Dendritic cell treated with granulocyte-macrophage colony-stimulating factor and Interleukin-4, amounts not matched to agents 40 ng/mL and 50 ng/mL, for 4 days (primary cell): ENCODE measurements around the gene SRRM4.
"Not testable (repeated sequence)": the region's sequence is repeated elsewhere in the genome, so short reads cannot be mapped to it uniquely, and the experiment has no call there.

ENCODE experiments used
- H3K27ac Mint-ChIP-seq: one replicate; pipeline ENCODE4 v1.8.0; 2022; ENCODE audit warnings: mild to moderate bottlenecking, mixed read lengths
- H3K27me3 Mint-ChIP-seq: one replicate; pipeline ENCODE4 v1.8.0; 2022; ENCODE audit warnings: mild to moderate bottlenecking, mixed read lengths
- H3K36me3 Mint-ChIP-seq: one replicate; pipeline ENCODE4 v1.8.0; 2022; ENCODE audit warnings: low read depth, mixed read lengths
- H3K4me1 Mint-ChIP-seq: one replicate; pipeline ENCODE4 v1.8.0; 2022; ENCODE audit warnings: low read depth, mixed read lengths
- H3K4me3 Mint-ChIP-seq: one replicate; pipeline ENCODE4 v1.8.0; 2022; ENCODE audit warnings: mild to moderate bottlenecking, moderate library complexity, mixed read lengths
- H3K9me3 Mint-ChIP-seq: one replicate; pipeline ENCODE4 v1.8.0; 2022; ENCODE audit warnings: mixed read lengths
- intact Hi-C: fragments of 100-400 bp; cut with micrococcal nuclease; formaldehyde crosslinking; loops from one replicate; pipeline ENCODE4 v1.15.0; 2022

SRRM4 gene

DNA sequence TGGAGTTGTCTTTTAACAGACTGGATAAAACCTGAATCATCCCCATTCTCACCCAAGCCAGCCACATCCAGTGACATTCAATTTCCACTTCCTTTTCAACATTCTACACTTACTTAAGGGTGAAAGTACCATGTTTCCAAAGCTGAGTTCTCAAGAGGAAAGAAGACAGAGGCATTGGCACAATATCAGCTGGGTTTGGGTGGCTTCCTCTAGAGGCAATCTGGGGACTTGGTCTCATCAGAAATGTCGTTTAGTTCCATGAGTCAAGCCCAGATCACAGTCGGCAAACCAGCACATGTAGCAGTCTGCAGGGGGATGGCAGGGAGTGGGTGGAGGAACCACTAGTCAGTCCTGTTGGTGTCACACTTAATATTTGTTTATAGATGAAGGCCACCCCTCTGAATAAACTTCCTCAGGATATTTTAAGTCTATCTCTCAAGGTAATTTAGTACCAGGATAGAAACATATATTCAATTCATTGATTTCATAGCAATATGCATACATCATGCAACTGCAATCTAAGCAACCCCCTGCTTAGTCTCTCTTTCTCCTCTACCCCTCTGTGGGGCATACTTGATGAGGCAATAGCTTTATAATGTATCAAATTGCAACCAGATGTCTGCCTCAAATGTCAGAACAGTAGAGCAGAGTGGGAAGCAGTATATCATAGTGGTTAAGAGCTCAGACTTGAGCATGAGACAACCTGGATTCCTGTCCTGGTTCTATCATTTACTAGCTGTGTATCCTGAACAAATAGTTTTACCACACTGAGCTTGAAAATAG is 3.0 kb downstream of the SRRM4 start:
- Mint-ChIP-seq H3K27ac (no peak overlapping the region), H3K27me3 (peaks cover 42% of the 10 kb centered on the region), H3K4me3 (no peak overlapping the region), H3K9me3 (no peaks in the 10 kb centered on the region), H3K4me1 (no peaks in the 10 kb centered on the region), H3K36me3 (no peaks in the 10 kb centered on the region)
- intact Hi-C loops: no loop called here

GRCh38 chr12:118986050-118986449 is 4.7 kb downstream of the SRRM4 start:
- Mint-ChIP-seq H3K36me3 (no peaks in the 10 kb centered on the region), H3K27ac (no peak overlapping the region), H3K27me3 (peaks cover 28% of the 10 kb centered on the region), H3K4me3 (no peak overlapping the region), H3K9me3 (no peaks in the 10 kb centered on the region), H3K4me1 (no peaks in the 10 kb centered on the region)
- intact Hi-C loops: no loop called here

DNA sequence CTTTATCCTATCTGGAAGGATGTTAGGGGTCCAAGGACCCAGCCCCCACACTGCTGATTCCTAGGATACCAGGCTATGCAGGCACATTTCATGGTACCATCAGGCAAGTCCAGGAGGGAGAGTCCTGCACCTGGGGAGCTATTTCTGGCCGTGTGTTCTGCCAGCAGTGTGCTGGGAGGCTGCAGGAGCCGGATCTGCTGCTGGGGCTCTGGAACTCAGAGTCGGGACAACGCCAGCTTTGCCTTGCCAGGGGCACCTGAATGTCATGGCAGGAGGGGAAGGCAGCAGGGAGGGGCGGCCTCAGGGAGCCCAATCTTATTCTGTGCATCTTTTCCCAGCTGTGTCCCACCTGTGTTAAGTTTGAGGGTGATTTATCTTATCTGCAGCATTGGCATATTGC is 17.8 kb downstream of the SRRM4 start:
- Mint-ChIP-seq H3K27me3 (peaks cover 2% of the 10 kb centered on the region), H3K36me3 (no peaks in the 10 kb centered on the region), H3K4me3 (no peak overlapping the region), H3K9me3 (no peaks in the 10 kb centered on the region), H3K27ac (no peak overlapping the region), H3K4me1 (no peaks in the 10 kb centered on the region)
- intact Hi-C loops: no loop called here

DNA sequence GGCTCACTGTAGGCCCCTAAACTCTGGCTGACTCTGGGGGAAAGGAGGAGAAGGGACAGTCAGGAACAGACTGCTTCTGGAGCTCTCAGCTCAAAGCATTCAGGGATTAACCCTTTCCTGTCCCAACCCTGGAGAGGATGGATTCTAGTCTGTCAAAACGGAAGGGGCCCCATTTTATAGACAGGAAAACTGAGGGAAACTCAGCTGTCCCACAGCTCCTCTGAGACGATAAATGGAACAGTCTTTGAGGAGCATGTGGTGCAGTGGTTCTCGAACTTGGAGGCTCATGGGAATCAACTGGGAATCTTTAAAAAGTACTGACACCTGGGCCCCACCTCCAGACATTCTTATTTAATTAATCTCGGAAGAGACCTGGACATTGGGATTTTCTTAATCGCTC is 23.7 kb downstream of the SRRM4 start:
- no peaks in the 10 kb centered on the region for H3K4me1 Mint-ChIP-seq
- H3K27ac Mint-ChIP-seq: no peak overlapping the region
- no peaks in the 10 kb centered on the region for H3K9me3 Mint-ChIP-seq
- H3K36me3 Mint-ChIP-seq: no peaks in the 10 kb centered on the region
- peaks cover 18% of the 10 kb centered on the region for H3K27me3 Mint-ChIP-seq
- H3K4me3 Mint-ChIP-seq: no peak overlapping the region
- intact Hi-C loops: no loop called here

- H3K27me3 Mint-ChIP-seq: peaks cover 19% of the 10 kb centered on the region
- H3K4me3 Mint-ChIP-seq: no peak overlapping the region
- H3K27ac Mint-ChIP-seq: no peak overlapping the region
- intact Hi-C loops: no loop called here
- no peaks in the 10 kb centered on the region for H3K9me3 Mint-ChIP-seq
- no peaks in the 10 kb centered on the region for H3K4me1 Mint-ChIP-seq
- no peaks in the 10 kb centered on the region for H3K36me3 Mint-ChIP-seq
These were observed 24.6 kb downstream of the SRRM4 start for GRCh38 chr12:119005913-119006312.

- Mint-ChIP-seq H3K36me3 (no peaks in the 10 kb centered on the region), H3K4me3 (no peak overlapping the region), H3K27ac (no peak overlapping the region), H3K4me1 (no peaks in the 10 kb centered on the region), H3K9me3 (no peaks in the 10 kb centered on the region), H3K27me3 (peaks cover 19% of the 10 kb centered on the region)
- intact Hi-C loops: no loop called here
These were observed 25.4 kb downstream of the SRRM4 start for GRCh38 chr12:119006746-119007145.

DNA sequence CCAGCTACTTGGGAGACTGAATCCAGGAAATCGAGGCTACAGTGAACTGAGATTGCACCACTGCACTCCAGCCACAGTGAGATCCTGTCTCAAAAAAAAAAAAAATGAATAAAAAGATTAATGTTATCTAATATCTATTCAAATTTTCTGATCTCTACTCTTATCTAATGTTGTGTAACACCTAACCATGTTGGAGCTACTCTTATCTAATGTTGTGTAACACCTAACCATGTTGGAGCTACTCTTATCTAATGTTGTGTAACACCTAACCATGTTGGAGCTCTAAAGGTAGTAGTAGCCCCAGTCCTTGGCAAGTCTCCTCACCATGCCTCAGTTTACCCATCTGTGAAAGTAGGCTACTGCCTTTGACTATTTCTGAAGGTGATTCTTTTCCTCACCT is 26.9 kb downstream of the SRRM4 start:
- H3K4me3 Mint-ChIP-seq, H3K9me3 Mint-ChIP-seq, H3K4me1 Mint-ChIP-seq, H3K27ac Mint-ChIP-seq, H3K36me3 Mint-ChIP-seq, intact Hi-C loops: not testable (repeated sequence)
- H3K27me3 Mint-ChIP-seq: peaks cover 19% of the 10 kb centered on the region

GRCh38 chr12:119008691-119009221 is 27.4 kb downstream of the SRRM4 start:
- H3K4me1 Mint-ChIP-seq: no peaks in the 10 kb centered on the region
- no peaks in the 10 kb centered on the region for H3K36me3 Mint-ChIP-seq
- no peak overlapping the region for H3K4me3 Mint-ChIP-seq
- peaks cover 19% of the 10 kb centered on the region for H3K27me3 Mint-ChIP-seq
- no peaks in the 10 kb centered on the region for H3K9me3 Mint-ChIP-seq
- intact Hi-C loops: no loop called here
- H3K27ac Mint-ChIP-seq: no peak overlapping the region

GRCh38 chr12:119011231-119011630 is 29.9 kb downstream of the SRRM4 start:
- H3K27me3 Mint-ChIP-seq: peaks cover 17% of the 10 kb centered on the region
- H3K36me3 Mint-ChIP-seq: no peaks in the 10 kb centered on the region
- intact Hi-C loops: no loop called here
- H3K4me3 Mint-ChIP-seq: no peak overlapping the region
- no peaks in the 10 kb centered on the region for H3K9me3 Mint-ChIP-seq
- no peak overlapping the region for H3K27ac Mint-ChIP-seq
- no peaks in the 10 kb centered on the region for H3K4me1 Mint-ChIP-seq

- Mint-ChIP-seq H3K4me1 (no peaks in the 10 kb centered on the region), H3K4me3 (no peak overlapping the region), H3K9me3 (no peaks in the 10 kb centered on the region), H3K27me3 (peaks cover 15% of the 10 kb centered on the region), H3K27ac (no peak overlapping the region), H3K36me3 (no peaks in the 10 kb centered on the region)
- intact Hi-C loops: no loop called here
These were observed 30.8 kb downstream of the SRRM4 start for GRCh38 chr12:119012179-119012578.

- intact Hi-C loops: no loop called here
- H3K27me3 Mint-ChIP-seq: peaks cover 15% of the 10 kb centered on the region
- H3K4me3 Mint-ChIP-seq: no peak overlapping the region
- no peaks in the 10 kb centered on the region for H3K36me3 Mint-ChIP-seq
- H3K9me3 Mint-ChIP-seq: no peaks in the 10 kb centered on the region
- H3K4me1 Mint-ChIP-seq: no peaks in the 10 kb centered on the region
- H3K27ac Mint-ChIP-seq: no peak overlapping the region
These were observed 31.7 kb downstream of the SRRM4 start for GRCh38 chr12:119013023-119013422.

DNA sequence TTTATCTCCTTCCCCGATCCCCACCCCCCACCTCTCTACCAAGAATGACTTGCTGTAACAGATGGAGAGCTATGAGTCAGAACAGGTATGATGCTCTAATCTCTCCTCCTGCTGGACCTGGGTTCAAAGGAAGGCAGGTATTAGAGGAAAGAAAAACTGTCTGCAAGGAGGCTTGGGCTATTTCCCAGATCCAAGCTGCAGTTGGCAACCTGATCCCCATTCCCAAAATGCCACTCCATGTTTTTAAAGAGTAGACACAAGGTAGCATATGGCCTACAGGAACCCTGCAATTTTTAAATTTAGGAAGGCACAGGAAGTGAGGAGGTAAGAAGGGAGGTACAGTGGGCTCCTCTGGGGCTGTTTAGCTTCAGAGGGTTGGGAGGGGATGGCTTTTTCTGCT is 33.0 kb downstream of the SRRM4 start:
- no peak overlapping the region for H3K27ac Mint-ChIP-seq
- intact Hi-C loops: no loop called here
- H3K4me3 Mint-ChIP-seq: no peak overlapping the region
- H3K4me1 Mint-ChIP-seq: no peaks in the 10 kb centered on the region
- H3K27me3 Mint-ChIP-seq: peaks cover 7% of the 10 kb centered on the region
- no peaks in the 10 kb centered on the region for H3K9me3 Mint-ChIP-seq
- H3K36me3 Mint-ChIP-seq: no peaks in the 10 kb centered on the region

GRCh38 chr12:119016715-119017114 is 35.4 kb downstream of the SRRM4 start:
- Mint-ChIP-seq H3K27me3 (peaks cover 4% of the 10 kb centered on the region), H3K36me3 (no peaks in the 10 kb centered on the region), H3K9me3 (no peaks in the 10 kb centered on the region), H3K4me3 (no peak overlapping the region), H3K4me1 (no peaks in the 10 kb centered on the region), H3K27ac (no peak overlapping the region)
- intact Hi-C loops: no loop called here

DNA sequence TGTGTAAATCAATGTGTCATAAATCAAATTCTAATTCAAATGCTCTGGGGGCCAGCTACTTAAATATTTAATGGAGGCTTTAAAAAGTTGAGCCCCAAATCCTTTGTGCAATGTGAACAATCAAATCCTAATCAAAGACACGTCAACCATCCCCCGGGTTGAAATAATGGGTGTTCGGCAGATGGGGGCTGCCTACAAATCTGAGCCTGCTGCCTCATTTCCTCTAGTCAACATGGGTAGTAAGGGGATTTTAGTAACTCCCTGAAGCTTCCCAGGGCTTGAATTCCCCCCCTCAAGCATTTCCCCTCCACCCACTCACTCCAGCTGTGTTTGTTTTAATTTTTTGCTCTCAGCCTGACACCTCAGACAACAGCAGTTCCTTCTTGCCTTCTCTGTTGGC is 37.8 kb downstream of the SRRM4 start:
- no peaks in the 10 kb centered on the region for H3K4me1 Mint-ChIP-seq
- no peaks in the 10 kb centered on the region for H3K36me3 Mint-ChIP-seq
- no peak overlapping the region for H3K27ac Mint-ChIP-seq
- peaks cover 4% of the 10 kb centered on the region for H3K27me3 Mint-ChIP-seq
- no peaks in the 10 kb centered on the region for H3K9me3 Mint-ChIP-seq
- intact Hi-C loops: no loop called here
- H3K4me3 Mint-ChIP-seq: no peak overlapping the region
